ENCODE data around the gene MEGF9.

The MEGF9 gene

DNA sequence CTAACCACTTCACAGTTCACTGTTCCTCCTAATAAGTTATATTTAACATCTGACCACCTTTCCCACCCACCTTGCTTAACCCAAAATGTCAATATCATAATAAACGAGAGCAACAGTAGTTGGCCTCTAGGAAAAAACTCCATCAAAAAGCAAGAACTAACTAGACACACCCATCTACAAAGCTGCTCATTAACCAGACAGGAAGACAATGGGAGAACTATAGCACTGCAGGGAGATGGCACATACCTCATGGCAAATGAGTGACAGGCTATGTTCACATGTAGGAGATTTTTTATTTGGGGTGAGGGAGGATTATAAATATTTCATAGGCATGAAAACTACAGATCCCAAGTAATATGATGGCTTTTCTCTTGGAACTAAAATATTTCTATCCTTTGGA is 110.7 kb downstream of the MEGF9 start:
- DNase-seq (ENCODE audit: low spot score) = no peak
- no peak overlapping the region for H3K4me3 ChIP-seq
- no peak overlapping the region for H3K27ac ChIP-seq
- no peak for TF ChIP-seq CTCF (IDR thresholded peaks at IDR 0.05)

DNA sequence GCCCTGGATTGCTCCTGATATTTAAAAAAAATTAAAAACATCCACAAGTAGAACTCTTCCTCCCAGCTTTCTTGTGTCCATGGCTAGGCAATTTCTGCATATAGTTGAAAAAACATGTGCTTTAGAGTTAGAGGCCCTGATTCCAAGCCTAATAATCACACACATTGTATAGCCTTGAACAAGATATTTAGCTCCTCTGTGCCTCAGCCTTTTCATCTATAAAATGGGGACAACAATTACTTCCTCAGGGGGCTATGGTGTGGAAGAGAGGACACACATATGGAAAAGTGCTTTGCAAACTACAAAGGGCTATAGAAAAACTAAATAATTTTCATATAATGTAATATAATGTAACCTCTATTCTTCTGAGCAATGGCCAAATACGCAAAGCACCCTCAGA is 111.3 kb downstream of the MEGF9 start:
- DNase-seq (ENCODE audit: low spot score) = no peak
- Histone ChIP-seq H3K4me3 (no peak overlapping the region), H3K27ac (no peak overlapping the region)
- TF ChIP-seq CTCF (IDR thresholded peaks at IDR 0.05) = no peak

DNA sequence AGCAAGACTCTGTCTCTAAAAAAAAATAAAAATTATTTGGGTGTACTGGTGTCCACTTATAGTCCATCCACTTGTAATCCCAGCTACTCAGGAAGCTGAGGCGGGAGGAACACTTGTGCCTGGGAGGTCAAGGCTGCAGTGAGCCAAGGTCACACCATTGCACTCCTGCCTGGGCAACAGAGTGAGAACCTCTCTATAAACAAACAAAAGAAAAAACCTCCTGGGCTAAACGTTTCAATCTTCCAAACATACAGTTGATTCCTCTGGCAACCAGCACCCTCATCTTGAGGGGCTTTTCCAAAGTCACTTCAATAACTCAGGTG is 120.4 kb downstream of the MEGF9 start:
- DNase-seq (ENCODE audit: low spot score) = no peak
- TF ChIP-seq CTCF (IDR thresholded peaks at IDR 0.05) = no peak
- no peak overlapping the region for H3K4me3 ChIP-seq
- no peak overlapping the region for H3K27ac ChIP-seq

GRCh38 chr9:120593250-120593954 is 120.9 kb downstream of the MEGF9 start:
- H3K27ac ChIP-seq = no peak overlapping the region
- no peak for DNase-seq (ENCODE audit: low spot score)
- no peak overlapping the region for H3K4me3 ChIP-seq
- no peak for TF ChIP-seq CTCF (IDR thresholded peaks at IDR 0.05)

- Histone ChIP-seq H3K4me3 (no peak overlapping the region), H3K27ac (no peak overlapping the region)
- no peak for TF ChIP-seq CTCF (IDR thresholded peaks at IDR 0.05)
- DNase-seq (ENCODE audit: low spot score) = no peak
Measured at GRCh38 chr9:120592210-120592609, 122.1 kb downstream of the MEGF9 start.

DNA sequence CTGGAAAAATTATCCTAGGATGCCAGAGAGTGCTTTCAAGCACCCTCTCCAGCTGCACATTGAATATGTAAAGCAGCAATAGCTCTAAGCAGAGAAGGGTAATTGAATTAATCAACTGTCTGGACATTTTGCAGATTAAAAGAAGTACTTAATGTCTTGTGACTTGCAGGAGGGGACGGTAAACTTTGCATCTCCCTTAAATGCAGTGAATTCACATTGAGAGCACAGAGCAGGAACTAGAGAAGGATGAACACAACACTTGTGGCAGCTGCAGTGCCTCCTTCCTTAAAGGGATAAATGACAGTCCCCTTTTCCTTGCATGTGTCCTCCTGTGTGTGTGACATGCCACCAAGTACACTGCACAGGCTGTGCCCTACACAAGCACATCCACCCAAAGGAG is 126.9 kb downstream of the MEGF9 start:
- no peak for DNase-seq (ENCODE audit: low spot score)
- Histone ChIP-seq H3K27ac (no peak overlapping the region), H3K4me3 (no peak overlapping the region)
- no peak for TF ChIP-seq CTCF (IDR thresholded peaks at IDR 0.05)

- no peak overlapping the region for H3K4me3 ChIP-seq
- TF ChIP-seq CTCF (IDR thresholded peaks at IDR 0.05) = no peak
- no peak for DNase-seq (ENCODE audit: low spot score)
- H3K27ac ChIP-seq = peak overlapping the region in 1 of 2 donors; percentile 22
Measured at GRCh38 chr9:120583958-120584369, 130.3 kb downstream of the MEGF9 start.
